ENCODE results near the gene CWC27.

CWC27 gene

DNA sequence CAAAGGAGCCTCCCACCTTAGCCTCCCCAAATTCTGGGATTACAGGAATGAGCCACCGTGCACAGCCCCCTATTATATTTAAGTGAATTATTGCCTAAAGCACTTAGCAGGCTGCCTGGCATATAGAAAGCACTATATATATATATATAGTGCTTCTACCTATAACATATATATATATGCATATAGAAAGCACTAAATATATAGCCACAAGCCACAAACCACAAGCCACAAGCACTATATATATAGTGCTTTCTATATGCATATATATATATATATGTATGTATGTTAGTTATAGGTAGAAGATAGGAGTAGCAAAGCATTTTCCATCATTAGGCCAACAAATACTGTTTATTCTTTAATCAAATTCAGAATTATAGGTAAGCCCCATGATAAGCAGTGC is 185.8 kb downstream of the CWC27 start:
- no peaks in the 10 kb centered on the region for H3K4me1 Mint-ChIP-seq
- peaks cover 15% of the 10 kb centered on the region for H3K36me3 Mint-ChIP-seq (ENCODE audit: low read depth)
- peaks cover 15% of the 10 kb centered on the region for H3K9me3 Mint-ChIP-seq
- no peak for TF ChIP-seq CTCF (IDR thresholded peaks at IDR 0.05)
- H3K4me3 Mint-ChIP-seq, result no peak overlapping the region
- no peaks in the 10 kb centered on the region for H3K27me3 Mint-ChIP-seq (ENCODE audit: low read depth, poor library complexity)
- no peak overlapping the region for H3K27ac Mint-ChIP-seq
- DNase-seq, result no peak

DNA sequence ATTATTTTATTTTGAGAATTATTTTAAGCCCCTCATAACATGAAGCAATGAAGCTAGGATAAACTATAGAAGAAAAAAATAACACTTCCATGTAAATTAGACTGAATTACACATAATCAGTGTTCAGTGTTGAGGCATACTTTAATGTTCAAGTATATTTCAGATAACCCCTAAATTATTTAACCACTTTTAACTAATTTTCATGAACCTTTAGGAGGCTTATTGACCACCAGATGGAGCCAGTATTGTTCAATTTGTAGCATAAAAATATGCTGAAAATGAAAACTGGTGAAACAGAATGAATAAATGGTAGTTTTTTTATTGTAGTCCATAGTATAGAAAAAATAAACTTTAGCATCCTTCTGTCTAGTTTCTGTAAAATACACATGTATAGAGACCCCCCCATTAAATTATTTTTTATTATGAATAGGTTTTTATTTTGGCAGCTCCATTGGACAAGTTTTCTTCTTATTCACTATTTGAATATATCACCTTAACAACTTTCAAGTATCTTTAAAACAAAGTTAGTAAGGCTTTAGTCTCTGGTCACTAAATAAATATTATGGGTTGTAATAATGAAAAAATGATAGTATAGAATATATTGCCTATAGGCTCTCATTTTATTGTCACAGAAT is 190.1 kb downstream of the CWC27 start:
- Mint-ChIP-seq H3K4me3 (no peak overlapping the region), H3K27me3 (ENCODE audit: low read depth, poor library complexity) (no peaks in the 10 kb centered on the region), H3K27ac (no peak overlapping the region), H3K9me3 (peaks cover 26% of the 10 kb centered on the region), H3K36me3 (ENCODE audit: low read depth) (peaks cover 25% of the 10 kb centered on the region), H3K4me1 (no peaks in the 10 kb centered on the region)
- no peak for DNase-seq
- TF ChIP-seq CTCF (IDR thresholded peaks at IDR 0.05), result peak; percentile 29

DNA sequence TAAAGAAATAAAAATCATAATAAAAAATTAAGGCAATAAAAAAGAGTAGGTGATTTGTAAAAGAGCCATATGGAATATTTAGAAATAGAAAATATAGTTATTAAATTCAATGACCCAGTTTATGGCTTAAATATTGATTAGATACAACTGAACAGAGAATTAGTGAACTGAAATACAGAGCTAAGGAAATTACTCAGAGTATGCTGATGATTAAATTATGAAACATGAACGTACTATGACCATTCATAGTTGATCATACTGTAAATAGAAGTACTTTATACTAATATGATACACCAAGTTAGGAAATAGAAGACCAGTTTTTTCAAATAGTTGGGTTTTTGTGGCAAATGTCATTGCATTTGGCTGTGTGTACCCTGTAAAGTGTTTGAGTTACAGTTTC is 194.5 kb downstream of the CWC27 start:
- no peak for TF ChIP-seq CTCF (IDR thresholded peaks at IDR 0.05)
- no peak for DNase-seq
- peaks cover 35% of the 10 kb centered on the region for H3K9me3 Mint-ChIP-seq
- H3K4me1 Mint-ChIP-seq, result no peaks in the 10 kb centered on the region
- peaks cover 40% of the 10 kb centered on the region for H3K36me3 Mint-ChIP-seq (ENCODE audit: low read depth)
- H3K27me3 Mint-ChIP-seq (ENCODE audit: low read depth, poor library complexity), result no peaks in the 10 kb centered on the region
- H3K27ac Mint-ChIP-seq, result no peak overlapping the region
- no peak overlapping the region for H3K4me3 Mint-ChIP-seq

DNA sequence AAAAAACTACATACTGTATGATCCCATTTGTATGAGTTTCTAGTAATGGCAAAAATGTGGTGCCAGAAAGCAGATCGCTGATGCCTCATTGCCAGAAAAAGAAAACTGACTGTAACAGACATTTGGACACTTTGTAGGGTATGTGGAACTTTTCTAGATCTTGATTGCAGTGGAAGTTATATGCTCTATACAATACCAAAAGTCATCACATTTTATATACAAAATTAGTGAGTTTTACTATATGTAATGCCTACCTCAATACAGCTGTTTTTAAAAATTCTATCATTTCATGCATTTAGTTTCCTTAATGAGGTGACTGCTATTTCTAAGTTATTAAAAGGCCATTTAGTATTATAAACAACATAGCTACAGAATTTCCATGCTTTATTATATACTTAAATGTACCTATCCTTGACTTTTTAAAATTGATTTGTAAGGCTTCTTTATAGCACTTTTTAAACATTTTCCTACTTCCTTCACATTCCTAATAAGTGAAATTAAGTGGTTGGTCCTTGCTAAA is 199.9 kb downstream of the CWC27 start:
- H3K9me3 Mint-ChIP-seq, result peaks cover 21% of the 10 kb centered on the region
- H3K27ac Mint-ChIP-seq, result no peak overlapping the region
- H3K27me3 Mint-ChIP-seq (ENCODE audit: low read depth, poor library complexity), result no peaks in the 10 kb centered on the region
- TF ChIP-seq CTCF (IDR thresholded peaks at IDR 0.05), result no peak
- H3K4me3 Mint-ChIP-seq, result no peak overlapping the region
- H3K4me1 Mint-ChIP-seq, result peaks cover 4% of the 10 kb centered on the region
- H3K36me3 Mint-ChIP-seq (ENCODE audit: low read depth), result peaks cover 58% of the 10 kb centered on the region
- no peak for DNase-seq

DNA sequence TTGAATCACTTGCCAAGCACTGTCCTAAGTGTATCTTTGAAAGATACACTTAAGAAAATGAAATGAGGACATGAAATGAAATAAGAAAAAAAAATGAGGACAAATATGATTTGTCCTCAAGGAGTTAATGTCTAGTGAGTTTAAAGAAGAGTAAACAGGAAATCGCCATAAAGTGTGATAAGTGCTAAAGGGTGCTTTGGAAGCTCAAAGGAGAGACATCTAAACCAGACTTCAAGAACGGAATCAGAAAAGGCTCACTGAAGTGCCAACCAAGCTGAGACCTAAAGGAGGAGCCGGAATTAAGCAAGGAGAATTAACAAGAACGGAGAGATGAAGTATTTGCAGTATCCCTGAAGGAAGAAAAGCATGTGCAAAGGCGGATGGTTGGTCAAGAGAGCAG is 200.8 kb downstream of the CWC27 start:
- peaks cover 58% of the 10 kb centered on the region for H3K36me3 Mint-ChIP-seq (ENCODE audit: low read depth)
- H3K4me3 Mint-ChIP-seq, result no peak overlapping the region
- H3K4me1 Mint-ChIP-seq, result peaks cover 4% of the 10 kb centered on the region
- H3K27me3 Mint-ChIP-seq (ENCODE audit: low read depth, poor library complexity), result no peaks in the 10 kb centered on the region
- peaks cover 12% of the 10 kb centered on the region for H3K9me3 Mint-ChIP-seq
- no peak for DNase-seq
- TF ChIP-seq CTCF (IDR thresholded peaks at IDR 0.05), result no peak
- peak overlapping the region; percentile 34 for H3K27ac Mint-ChIP-seq

DNA sequence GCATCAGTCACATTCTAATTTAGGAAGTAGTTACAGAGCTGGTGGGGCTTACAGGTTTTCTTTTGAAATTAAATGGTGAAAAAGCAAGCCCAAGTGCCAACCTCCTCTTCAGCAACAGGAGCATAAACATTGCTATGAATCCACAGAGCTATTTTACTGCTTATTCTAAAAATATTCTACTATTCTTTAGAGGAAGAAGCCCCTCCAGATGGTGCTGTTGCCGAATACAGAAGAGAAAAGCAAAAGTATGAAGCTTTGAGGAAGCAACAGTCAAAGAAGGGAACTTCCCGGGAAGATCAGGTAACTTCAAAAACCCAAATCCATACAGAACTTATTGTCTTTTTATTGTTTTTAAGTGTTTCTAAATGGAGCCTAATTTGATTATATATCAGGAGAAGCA is 202.8 kb downstream of the CWC27 start:
- no peak for TF ChIP-seq CTCF (IDR thresholded peaks at IDR 0.05)
- DNase-seq, result no peak
- peaks cover 6% of the 10 kb centered on the region for H3K9me3 Mint-ChIP-seq
- peaks cover 62% of the 10 kb centered on the region for H3K36me3 Mint-ChIP-seq (ENCODE audit: low read depth)
- no peak overlapping the region for H3K27ac Mint-ChIP-seq
- no peaks in the 10 kb centered on the region for H3K27me3 Mint-ChIP-seq (ENCODE audit: low read depth, poor library complexity)
- H3K4me1 Mint-ChIP-seq, result peaks cover 4% of the 10 kb centered on the region
- H3K4me3 Mint-ChIP-seq, result no peak overlapping the region
